HCT116 (cell line): ENCODE measurements around the gene KLHL6. TPM values are rescaled to one million over a fixed set of nuclear protein-coding genes. Genes with fewer than 3 reads are reported as not detected.

ENCODE experiments used
- ATAC-seq: fragments of 200-7000 bp; cut with Tn5 transposase; 2 replicates; pipeline ENCODE4 v1.9.1; 2020; ENCODE audit warnings: mild to moderate bottlenecking, moderate library complexity
- BruUV-seq: library from RNA; stranded (reverse); fragments of 400-500 nt; replicated peaks from 2 replicates; lab custom pipeline; 2021; lab: Mats Ljungman, UMichigan
- CTCF ChIA-PET: fragments of 300-600 bp; sonication (Branson Sonifier 250); formaldehyde crosslinking; loops from one replicate; lab custom pipeline; 2021; ENCODE audit warnings: antibody characterized with exemption; lab: Charles Lee
- POLR2A ChIA-PET: fragments of 300-600, 350-600 bp; sonication (Branson Sonifier 250); formaldehyde crosslinking; loops from one replicate; lab custom pipeline; 2021; ENCODE audit warnings: antibody characterized with exemption; lab: Charles Lee
- RAD21 ChIA-PET, 2 experiments: fragments of 300-600 bp; sonication (Branson Sonifier 250); formaldehyde crosslinking; loops; one replicate each; lab custom pipeline; 2023; ENCODE audit warnings: low total read pairs in 2 of 2; ENCODE audit not compliant: uncharacterized antibody in 2 of 2, unreplicated experiment in 2 of 2, low non-redundant PET in 1 of 2; lab: Charles Lee
- DNase-seq: peaks from one replicate; pipeline ENCODE4 v3.0.0-alpha.2; 2010; ENCODE audit warnings: low read depth, low spot score
- H2AFZ ChIP-seq: fragments of 200-600 bp; shearing (Covaris generic), sonication (generic); 2 replicates; pipeline ENCODE4 v1.6.1; 2017; ENCODE audit warnings: low read depth, mixed run types, mixed read lengths, antibody characterized with exemption, low read length; ENCODE audit not compliant: poor library complexity, severe bottlenecking
- H3K27ac ChIP-seq: 2 replicates; pipeline ENCODE4 v1.5.1; 2012; ENCODE audit warnings: low read depth, low read length
- H3K27me3 ChIP-seq: fragments of 200-600 bp; sonication (generic); 2 replicates; pipeline ENCODE4 v1.6.1; 2016; ENCODE audit warnings: mixed run types, low read length, mixed read lengths; ENCODE audit not compliant: insufficient read depth
- H3K36me3 ChIP-seq, 2 experiments: fragments of 200-500 bp in 1 of 2; fragments of 200-600 bp in 1 of 2; sonication (Bioruptor generic) in 1 of 2; sonication (generic) in 1 of 2; 2 replicates each; pipeline versions ENCODE4 v1.5.1 to v1.6.1; 2014 to 2016; ENCODE audit warnings: low read length in 2 of 2, inconsistent platforms in 1 of 2, mixed read lengths in 1 of 2, mixed run types in 1 of 2; ENCODE audit not compliant: insufficient read depth in 2 of 2, control insufficient read depth in 1 of 2
- H3K4me1 ChIP-seq, 2 experiments: fragments of 200-600 bp in 1 of 2; sonication (generic) in 1 of 2; 2 replicates each; pipeline versions ENCODE4 v1.5.1 to v1.6.1; 2012 to 2017; ENCODE audit warnings: low read length in 2 of 2, inconsistent platforms in 1 of 2, mild to moderate bottlenecking in 1 of 2, mixed read lengths in 1 of 2, mixed run types in 1 of 2, moderate library complexity in 1 of 2; ENCODE audit not compliant: insufficient read depth in 2 of 2, control insufficient read depth in 1 of 2
- H3K4me2 ChIP-seq: fragments of 200-600 bp; sonication (generic); 2 replicates; pipeline ENCODE4 v1.6.1; 2017; ENCODE audit warnings: mixed run types, low read length, mixed read lengths
- H3K4me3 ChIP-seq, 2 experiments: fragments of 200-600 bp in 1 of 2; sonication (generic) in 1 of 2; replicated peaks in 1 of 2; 2 replicates each; pipeline ENCODE4 v1.5.1; 2011 to 2016; ENCODE audit warnings: low read length in 2 of 2, control low read depth in 1 of 2, low read depth in 1 of 2, mild to moderate bottlenecking in 1 of 2, mixed read lengths in 1 of 2, mixed run types in 1 of 2
- H3K79me2 ChIP-seq: fragments of 200-600 bp; sonication (generic); 2 replicates; pipeline ENCODE4 v1.6.1; 2017; ENCODE audit warnings: mild to moderate bottlenecking, mixed run types, low read length, moderate library complexity, mixed read lengths; ENCODE audit not compliant: insufficient read depth
- H3K9ac ChIP-seq: fragments of 200-600 bp; sonication (generic); 2 replicates; pipeline ENCODE4 v1.6.1; 2016; ENCODE audit warnings: low read length, mixed read lengths
- H3K9me2 ChIP-seq: fragments of 200-600 bp; sonication (generic), shearing (Covaris generic); 2 replicates; pipeline ENCODE4 v1.6.1; 2017; ENCODE audit warnings: mixed run types, mild to moderate bottlenecking, moderate library complexity; ENCODE audit not compliant: insufficient read depth
- H3K9me3 ChIP-seq, 2 experiments: fragments of 200-500 bp in 1 of 2; fragments of 200-600 bp in 1 of 2; sonication (Bioruptor generic) in 1 of 2; sonication (generic) in 1 of 2; 2 replicates each; pipeline ENCODE4 v1.6.1; 2014 to 2017; ENCODE audit warnings: low read length in 2 of 2, mixed read lengths in 2 of 2, inconsistent platforms in 1 of 2, low read depth in 1 of 2, mild to moderate bottlenecking in 1 of 2, mixed run types in 1 of 2, moderate library complexity in 1 of 2; ENCODE audit not compliant: control insufficient read depth in 1 of 2, insufficient read depth in 1 of 2
- H4K20me1 ChIP-seq: fragments of 200-600 bp; sonication (generic), shearing (Covaris generic); 2 replicates; pipeline ENCODE4 v1.6.1; 2017; ENCODE audit warnings: mixed run types, mild to moderate bottlenecking, moderate library complexity; ENCODE audit not compliant: insufficient read depth
- CBX3 ChIP-seq: IDR thresholded peaks from 2 replicates; pipeline ENCODE4 v1.6.1; 2012; ENCODE audit warnings: low read depth
- CEBPB ChIP-seq: IDR thresholded peaks from 2 replicates; pipeline ENCODE4 v1.6.1; 2012; ENCODE audit warnings: low read depth
- EGR1 ChIP-seq: IDR thresholded peaks from 2 replicates; pipeline ENCODE4 v1.6.1; 2012; ENCODE audit warnings: low read depth
- EZH2 ChIP-seq: fragments of 200-600 bp; sonication (generic); IDR thresholded peaks from 2 replicates; pipeline ENCODE4 v1.6.1; 2017; ENCODE audit warnings: antibody characterized with exemption, mixed run types
- FOSL1 ChIP-seq: IDR thresholded peaks from 2 replicates; pipeline ENCODE4 v1.6.1; 2012; ENCODE audit warnings: low read depth
- POLR2AphosphoS5 ChIP-seq: IDR thresholded peaks from 2 replicates; pipeline ENCODE4 v1.6.1; 2011; ENCODE audit warnings: mild to moderate bottlenecking, low read depth, low read length, moderate library complexity
- RAD21 ChIP-seq: IDR thresholded peaks from 2 replicates; pipeline ENCODE4 v1.6.1; 2012; ENCODE audit warnings: low read depth, mild to moderate bottlenecking
- SIN3A ChIP-seq: IDR thresholded peaks from 2 replicates; pipeline ENCODE4 v1.6.1; 2012; ENCODE audit warnings: low read depth
- SP1 ChIP-seq: IDR thresholded peaks from 2 replicates; pipeline ENCODE4 v1.6.1; 2012; ENCODE audit warnings: low read depth
- SRF ChIP-seq: IDR thresholded peaks from 2 replicates; pipeline ENCODE4 v1.6.1; 2012; ENCODE audit warnings: low read depth
- YY1 ChIP-seq: IDR thresholded peaks from 2 replicates; pipeline ENCODE4 v1.6.1; 2011; ENCODE audit warnings: low read length, low read depth, moderate library complexity, mild to moderate bottlenecking; ENCODE audit not compliant: insufficient replicate concordance; ENCODE audit errors: extremely low read depth
- intact Hi-C: fragments of 100-400 bp; cut with micrococcal nuclease; formaldehyde crosslinking; loops from 2 replicates; pipeline ENCODE4 v1.10.0; 2022
- total RNA-seq: library from RNA; stranded (reverse); gene quantifications from one replicate; pipeline ENCODE4 v1.2.1, GENCODE V29; 2021; ENCODE audit not compliant: unreplicated experiment
- TF ChIP-seq, protein P1 (sequence below): IDR thresholded peaks from 2 replicates; pipeline ENCODE4 v1.6.1; 2012
- TF ChIP-seq, protein P2 (sequence below), 3 experiments: fragments of 200-600 bp in 1 of 3; sonication (generic) in 1 of 3; IDR thresholded peaks in 2 of 3; conservative IDR thresholded peaks in 1 of 3; 2 replicates each; pipeline ENCODE4 v1.5.1; 2012 to 2017; ENCODE audit warnings: low read depth in 2 of 3, low read length in 2 of 3, antibody characterized with exemption in 1 of 3, borderline replicate concordance in 1 of 3, control low read depth in 1 of 3, mild to moderate bottlenecking in 1 of 3, mixed read lengths in 1 of 3, mixed run types in 1 of 3, moderate library complexity in 1 of 3; ENCODE audit not compliant: insufficient read depth in 1 of 3
- TF ChIP-seq, protein P3 (sequence below): IDR thresholded peaks from 2 replicates; pipeline ENCODE4 v1.6.1; 2011; ENCODE audit warnings: mild to moderate bottlenecking, low read length, moderate library complexity; ENCODE audit not compliant: insufficient replicate concordance; ENCODE audit errors: extremely low read depth

KLHL6 gene
- total RNA-seq, 1 experiment from 2014 or later, result 0.15 TPM

DNA sequence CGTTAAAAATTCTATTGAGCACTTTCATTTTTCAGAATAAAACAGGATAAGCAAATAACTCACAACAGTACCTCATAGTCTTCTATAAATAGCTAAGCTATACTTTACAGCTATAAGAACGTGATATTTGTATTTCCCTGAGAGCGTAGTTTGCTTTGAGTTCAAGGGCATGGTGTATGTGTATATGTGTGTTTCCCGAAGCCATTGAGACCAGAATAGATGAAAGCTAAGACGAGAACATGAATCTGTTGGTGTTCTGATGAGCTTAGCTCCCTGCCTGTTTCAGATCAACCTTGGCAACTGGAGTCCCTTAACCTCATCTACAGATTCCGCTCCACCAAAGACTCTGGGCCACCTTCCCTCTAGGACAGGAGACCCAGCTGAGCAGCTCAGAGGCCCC, 67.6 kb downstream of the KLHL6 start (continued):
- TF ChIP-seq, protein P1, sequence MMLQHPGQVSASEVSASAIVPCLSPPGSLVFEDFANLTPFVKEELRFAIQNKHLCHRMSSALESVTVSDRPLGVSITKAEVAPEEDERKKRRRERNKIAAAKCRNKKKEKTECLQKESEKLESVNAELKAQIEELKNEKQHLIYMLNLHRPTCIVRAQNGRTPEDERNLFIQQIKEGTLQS, result no peak
- TF ChIP-seq RAD21, result no peak

DNA sequence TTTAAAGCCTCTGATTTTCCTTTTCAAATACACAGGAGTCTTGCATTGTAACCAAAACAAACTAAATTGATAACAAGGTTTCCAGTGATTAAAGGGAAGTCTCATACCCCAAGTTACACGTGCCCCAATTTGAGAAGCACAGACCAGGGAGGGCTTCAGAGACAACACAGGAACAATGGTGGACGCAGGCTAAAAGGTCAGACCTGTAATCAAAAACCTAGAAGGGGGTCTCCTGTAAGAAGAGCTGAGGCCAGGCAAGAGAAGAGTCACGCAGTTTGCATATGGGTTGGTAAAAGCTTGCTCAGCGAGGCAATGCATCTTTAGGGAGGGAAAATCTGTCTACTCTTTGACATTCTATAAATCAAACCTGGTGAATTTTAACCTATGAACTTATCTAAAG, 68.5 kb downstream of the KLHL6 start:
- ChIA-PET CTCF (no interaction called here), POLR2A (no interaction called here), RAD21 (interaction anchor here in 1 of 2 experiments (0.6 kb wide), 1 partner anchor 334 kb away, joined by 4 read pairs; no protein-coding TSS in a partner anchor)
- Histone ChIP-seq H3K4me1 (no peaks in the 10 kb centered on the region), H3K4me3 (no peak overlapping the region), H3K9me3 (no peaks in the 10 kb centered on the region), H3K9me2 (no peaks in the 10 kb centered on the region), H3K27me3 (no peaks in the 10 kb centered on the region), H3K9ac (no peak overlapping the region), H3K36me3 (no peaks in the 10 kb centered on the region), H2AFZ (no peak overlapping the region), H3K4me2 (no peak overlapping the region), H4K20me1 (no peaks in the 10 kb centered on the region), H3K79me2 (no peaks in the 10 kb centered on the region), H3K27ac (no peak overlapping the region)
- ATAC-seq (no peak), DNase-seq (no peak)
- intact Hi-C loops, result no loop called here
- no peak for TF ChIP-seq CEBPB
- TF ChIP-seq, protein P1, result no peak
- TF ChIP-seq EGR1, result no peak
- no peak for TF ChIP-seq POLR2AphosphoS5
- BruUV-seq, result no TSS peak

DNA sequence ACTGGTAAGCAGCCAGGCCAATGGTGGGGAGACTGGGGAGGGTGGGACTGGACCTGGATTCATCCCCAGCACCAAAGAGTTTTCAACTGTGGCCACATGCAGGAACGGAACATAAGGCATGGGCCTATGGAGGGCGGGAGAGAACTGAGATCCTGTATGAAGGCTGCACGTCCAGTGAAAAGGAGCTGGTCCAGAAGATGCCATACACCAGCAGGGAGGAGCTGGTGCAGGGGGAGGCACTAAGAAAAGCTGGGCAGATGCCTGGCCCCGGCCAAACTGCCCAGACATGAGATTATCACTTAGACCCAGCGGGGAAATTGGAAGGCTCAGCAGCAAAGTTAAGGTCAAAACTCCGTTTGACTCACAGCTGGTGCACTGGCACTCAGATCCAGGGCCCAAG, 69.0 kb downstream of the KLHL6 start:
- ATAC-seq (no peak), DNase-seq (no peak)
- no peaks in the 10 kb centered on the region for H3K36me3 ChIP-seq
- H3K4me1 ChIP-seq, result no peaks in the 10 kb centered on the region
- no peaks in the 10 kb centered on the region for H3K79me2 ChIP-seq
- H3K9ac ChIP-seq, result no peak overlapping the region
- no peaks in the 10 kb centered on the region for H3K9me2 ChIP-seq
- no peaks in the 10 kb centered on the region for H3K9me3 ChIP-seq
- no peaks in the 10 kb centered on the region for H3K27me3 ChIP-seq
- H3K4me2 ChIP-seq, result no peak overlapping the region
- no peaks in the 10 kb centered on the region for H4K20me1 ChIP-seq
- ChIA-PET RAD21 (interaction anchor here in 1 of 2 experiments (0.6 kb wide), 1 partner anchor 334 kb away, joined by 4 read pairs; no protein-coding TSS in a partner anchor), POLR2A (no interaction called here), CTCF (no interaction called here)
- no TSS peak for BruUV-seq
- intact Hi-C loops, result no loop called here
- H3K4me3 ChIP-seq, result no peak overlapping the region
- H2AFZ ChIP-seq, result no peak overlapping the region
- H3K27ac ChIP-seq, result no peak overlapping the region
- TF ChIP-seq EZH2, result no peak
- TF ChIP-seq, protein P2, sequence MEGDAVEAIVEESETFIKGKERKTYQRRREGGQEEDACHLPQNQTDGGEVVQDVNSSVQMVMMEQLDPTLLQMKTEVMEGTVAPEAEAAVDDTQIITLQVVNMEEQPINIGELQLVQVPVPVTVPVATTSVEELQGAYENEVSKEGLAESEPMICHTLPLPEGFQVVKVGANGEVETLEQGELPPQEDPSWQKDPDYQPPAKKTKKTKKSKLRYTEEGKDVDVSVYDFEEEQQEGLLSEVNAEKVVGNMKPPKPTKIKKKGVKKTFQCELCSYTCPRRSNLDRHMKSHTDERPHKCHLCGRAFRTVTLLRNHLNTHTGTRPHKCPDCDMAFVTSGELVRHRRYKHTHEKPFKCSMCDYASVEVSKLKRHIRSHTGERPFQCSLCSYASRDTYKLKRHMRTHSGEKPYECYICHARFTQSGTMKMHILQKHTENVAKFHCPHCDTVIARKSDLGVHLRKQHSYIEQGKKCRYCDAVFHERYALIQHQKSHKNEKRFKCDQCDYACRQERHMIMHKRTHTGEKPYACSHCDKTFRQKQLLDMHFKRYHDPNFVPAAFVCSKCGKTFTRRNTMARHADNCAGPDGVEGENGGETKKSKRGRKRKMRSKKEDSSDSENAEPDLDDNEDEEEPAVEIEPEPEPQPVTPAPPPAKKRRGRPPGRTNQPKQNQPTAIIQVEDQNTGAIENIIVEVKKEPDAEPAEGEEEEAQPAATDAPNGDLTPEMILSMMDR (IDR thresholded peaks at IDR 0.05 in 2 of 3, conservative IDR thresholded peaks at IDR 0.05 in 1 of 3; ENCODE audit: borderline replicate concordance in 1 of 3, insufficient read depth in 1 of 3, low read depth in 2 of 3, low read length in 2 of 3), result no peak
- no peak for TF ChIP-seq SIN3A
- no peak for TF ChIP-seq SRF
- TF ChIP-seq FOSL1, result no peak
- TF ChIP-seq SP1, result no peak
- TF ChIP-seq, protein P3, sequence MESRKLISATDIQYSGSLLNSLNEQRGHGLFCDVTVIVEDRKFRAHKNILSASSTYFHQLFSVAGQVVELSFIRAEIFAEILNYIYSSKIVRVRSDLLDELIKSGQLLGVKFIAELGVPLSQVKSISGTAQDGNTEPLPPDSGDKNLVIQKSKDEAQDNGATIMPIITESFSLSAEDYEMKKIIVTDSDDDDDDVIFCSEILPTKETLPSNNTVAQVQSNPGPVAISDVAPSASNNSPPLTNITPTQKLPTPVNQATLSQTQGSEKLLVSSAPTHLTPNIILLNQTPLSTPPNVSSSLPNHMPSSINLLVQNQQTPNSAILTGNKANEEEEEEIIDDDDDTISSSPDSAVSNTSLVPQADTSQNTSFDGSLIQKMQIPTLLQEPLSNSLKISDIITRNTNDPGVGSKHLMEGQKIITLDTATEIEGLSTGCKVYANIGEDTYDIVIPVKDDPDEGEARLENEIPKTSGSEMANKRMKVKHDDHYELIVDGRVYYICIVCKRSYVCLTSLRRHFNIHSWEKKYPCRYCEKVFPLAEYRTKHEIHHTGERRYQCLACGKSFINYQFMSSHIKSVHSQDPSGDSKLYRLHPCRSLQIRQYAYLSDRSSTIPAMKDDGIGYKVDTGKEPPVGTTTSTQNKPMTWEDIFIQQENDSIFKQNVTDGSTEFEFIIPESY, result no peak
- TF ChIP-seq, protein P1, result no peak
- no peak for TF ChIP-seq EGR1
- TF ChIP-seq YY1, result no peak
- no peak for TF ChIP-seq RAD21
- no peak for TF ChIP-seq CBX3
